Right hindlimb (tissue), 1 donor: ENCODE measurements around the gene NGFR.

Experiments
- DNase-seq: peaks from one replicate; pipeline ENCODE4 v3.0.0-alpha.2; 2018

Gene NGFR

DNA sequence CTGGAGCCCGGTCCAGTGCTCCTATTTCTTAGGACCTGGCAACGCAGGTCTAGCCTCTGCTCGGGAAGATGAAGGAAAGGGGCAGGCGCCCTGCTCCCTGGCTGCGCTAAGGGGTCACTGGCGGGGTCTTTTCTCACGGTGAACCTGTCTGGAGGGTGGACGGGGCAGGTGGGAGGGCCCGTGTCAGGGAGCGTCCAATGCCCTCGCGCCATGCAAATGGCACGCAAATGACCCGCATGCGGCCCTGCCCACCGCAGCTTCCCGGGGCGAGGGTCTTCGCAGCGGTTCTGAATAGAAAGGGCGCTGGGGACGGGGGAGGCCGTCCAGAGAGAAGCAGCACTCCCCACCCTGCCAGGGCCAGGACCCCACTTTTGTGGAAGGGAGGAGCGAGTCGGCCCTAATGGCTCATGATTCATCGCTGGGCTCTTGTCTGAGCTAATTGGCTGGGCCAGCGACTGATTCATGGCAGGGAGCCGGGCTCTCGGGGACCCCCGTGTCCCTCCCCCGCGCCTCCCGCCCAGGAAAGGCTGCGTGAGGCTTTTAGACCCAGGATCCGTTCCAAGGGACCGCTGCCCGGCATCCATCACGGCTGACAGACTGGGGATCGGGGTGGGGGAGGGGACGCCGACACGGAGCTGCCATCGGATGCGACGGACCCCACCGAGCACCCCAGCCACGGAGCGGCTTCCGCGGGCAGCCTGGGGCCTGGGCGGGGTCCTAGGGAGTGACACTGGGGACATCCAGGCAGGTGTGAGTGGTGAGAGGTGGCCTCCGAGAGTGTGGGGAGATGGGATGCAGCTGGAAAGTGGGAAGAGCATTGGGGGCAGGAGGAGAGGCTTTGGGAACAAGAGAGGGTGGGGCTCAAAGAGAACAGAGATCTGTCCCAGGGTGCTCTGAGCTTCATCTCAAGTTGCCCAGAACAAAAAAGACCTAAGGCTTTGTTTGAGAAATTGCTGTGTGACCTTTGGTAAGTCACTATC lies 25.0 kb upstream of the NGFR start:
- DNase-seq = no peak

DNA sequence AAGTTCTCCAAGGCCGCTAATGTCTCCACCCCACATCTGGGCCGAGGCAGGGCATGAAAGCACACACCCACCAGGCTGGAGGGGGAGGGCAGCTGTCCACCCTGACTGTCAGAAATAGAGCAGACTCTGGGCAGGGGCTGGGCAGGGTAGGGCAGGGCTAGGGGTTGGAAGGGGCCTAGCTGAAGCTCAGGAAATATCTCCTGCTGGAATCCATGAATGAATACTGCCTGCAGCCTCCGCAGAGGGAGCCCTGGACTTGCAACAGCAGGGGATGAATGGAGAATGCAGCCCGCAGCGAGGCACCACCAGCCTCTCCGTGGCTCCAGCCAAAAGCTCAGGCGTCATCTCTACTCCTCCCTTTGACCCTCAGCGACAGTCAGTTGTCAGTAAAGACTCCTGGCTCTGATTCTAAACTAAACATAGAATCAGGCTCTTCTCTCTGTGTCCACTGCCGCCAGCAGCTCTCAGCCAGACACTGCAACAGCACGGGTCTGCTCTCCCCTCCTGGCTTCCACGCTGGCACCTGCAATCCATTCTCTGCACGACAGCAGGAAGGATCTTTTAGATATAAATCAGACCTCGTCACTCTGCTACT lies 23.9 kb upstream of the NGFR start:
- peak; percentile 76 for DNase-seq

DNA sequence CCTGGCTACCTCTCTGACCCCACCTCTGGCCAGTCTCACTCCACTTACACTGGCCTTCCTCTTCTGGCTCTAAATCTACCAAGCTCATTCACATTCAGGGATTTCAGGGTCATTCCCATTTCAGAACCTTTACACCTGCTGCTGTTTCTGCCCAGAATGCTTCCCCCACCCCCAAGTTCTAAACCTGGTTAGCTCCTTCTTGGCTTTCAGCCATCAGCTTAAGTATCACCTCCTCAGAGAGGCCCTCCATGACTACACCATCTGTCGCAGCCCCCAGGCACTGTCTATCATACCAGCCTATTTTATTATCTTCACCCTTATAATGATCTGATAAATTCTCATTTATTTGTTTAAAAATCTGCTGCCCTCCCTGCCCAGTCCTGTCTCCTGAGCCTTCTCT lies 23.3 kb upstream of the NGFR start:
- DNase-seq = no peak

DNA sequence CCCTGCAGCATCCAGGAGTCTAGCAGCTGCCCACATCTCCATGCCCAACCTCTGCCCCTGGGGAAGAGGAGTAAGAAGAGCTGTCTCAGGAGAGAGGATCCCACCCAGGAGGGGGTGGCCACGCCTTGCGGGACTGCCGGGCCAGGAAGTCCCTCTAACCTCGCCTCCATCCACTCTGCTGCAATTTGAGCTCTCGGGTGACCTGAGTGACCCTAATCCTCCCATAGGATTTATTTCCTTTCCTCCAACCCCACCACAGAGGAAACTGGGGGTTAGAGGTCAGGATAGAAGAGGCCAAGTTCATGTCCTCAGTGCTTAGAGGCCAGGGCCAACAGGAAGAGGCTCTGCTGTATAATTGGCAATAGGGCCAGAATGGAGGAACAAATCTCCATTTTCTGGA lies 22.6 kb upstream of the NGFR start:
- no peak for DNase-seq

DNA sequence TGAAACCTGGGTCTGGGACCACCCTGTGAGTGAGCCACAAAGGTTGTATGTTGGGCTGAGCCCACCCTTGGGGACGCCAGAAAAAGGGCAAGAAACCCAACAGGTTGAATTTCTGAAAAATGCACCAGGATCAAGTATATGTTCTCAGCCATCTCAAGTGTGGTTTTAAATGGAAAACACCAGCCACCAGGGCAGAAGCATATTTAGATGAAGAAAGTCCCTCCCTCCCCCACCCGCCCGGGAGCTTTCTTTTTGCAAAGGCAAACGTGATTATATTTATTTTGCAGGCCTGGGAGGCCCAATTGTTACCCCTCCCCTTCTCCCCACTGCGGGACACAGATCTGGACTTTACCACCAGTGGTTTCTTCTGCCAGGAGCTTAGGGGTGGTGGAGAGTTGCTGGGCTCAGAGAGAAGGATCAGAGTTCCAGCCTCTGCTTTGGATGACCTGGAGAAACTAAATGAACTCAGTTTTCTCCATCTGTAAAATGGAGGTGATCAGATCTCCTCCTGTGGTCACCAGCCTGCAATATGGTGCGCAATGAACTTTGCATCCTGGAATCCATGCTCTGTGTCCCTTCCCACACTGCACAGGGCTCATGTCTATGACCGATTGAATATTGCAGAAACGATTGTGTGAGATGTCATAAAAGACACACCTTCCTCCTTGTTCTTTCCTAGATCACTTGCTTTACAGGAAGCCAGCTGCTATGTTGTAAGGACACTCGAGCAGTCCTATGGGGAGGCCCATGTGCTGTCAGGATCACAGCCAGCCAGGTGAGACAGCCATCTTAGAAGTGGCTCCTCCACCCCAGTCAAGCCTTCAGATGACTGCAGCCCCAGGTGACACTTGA lies 21.0 kb upstream of the NGFR start:
- DNase-seq = no peak

DNA sequence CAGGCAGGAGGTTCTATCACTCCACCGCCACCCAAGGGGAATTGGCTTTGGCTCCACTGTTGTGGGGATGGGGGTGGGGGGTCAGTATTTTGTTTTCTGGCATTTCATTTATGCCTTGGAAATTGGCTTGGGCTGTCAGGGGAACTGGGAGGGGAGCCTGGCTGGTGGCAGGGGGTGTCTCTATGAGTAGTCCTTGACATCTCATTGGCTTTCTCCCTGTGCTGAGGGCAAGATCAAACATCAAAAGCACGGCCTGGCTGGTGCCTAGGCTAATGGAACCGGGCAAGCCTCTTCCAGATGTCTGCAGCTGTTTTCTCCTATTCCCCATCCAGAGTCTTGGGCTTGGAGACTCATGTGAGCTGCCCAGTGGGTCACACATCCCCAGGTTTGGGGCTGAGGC lies 17.4 kb upstream of the NGFR start:
- DNase-seq = no peak

- DNase-seq = no peak
Measured at GRCh38 chr17:49480836-49481615, 14.1 kb upstream of the NGFR start.

DNA sequence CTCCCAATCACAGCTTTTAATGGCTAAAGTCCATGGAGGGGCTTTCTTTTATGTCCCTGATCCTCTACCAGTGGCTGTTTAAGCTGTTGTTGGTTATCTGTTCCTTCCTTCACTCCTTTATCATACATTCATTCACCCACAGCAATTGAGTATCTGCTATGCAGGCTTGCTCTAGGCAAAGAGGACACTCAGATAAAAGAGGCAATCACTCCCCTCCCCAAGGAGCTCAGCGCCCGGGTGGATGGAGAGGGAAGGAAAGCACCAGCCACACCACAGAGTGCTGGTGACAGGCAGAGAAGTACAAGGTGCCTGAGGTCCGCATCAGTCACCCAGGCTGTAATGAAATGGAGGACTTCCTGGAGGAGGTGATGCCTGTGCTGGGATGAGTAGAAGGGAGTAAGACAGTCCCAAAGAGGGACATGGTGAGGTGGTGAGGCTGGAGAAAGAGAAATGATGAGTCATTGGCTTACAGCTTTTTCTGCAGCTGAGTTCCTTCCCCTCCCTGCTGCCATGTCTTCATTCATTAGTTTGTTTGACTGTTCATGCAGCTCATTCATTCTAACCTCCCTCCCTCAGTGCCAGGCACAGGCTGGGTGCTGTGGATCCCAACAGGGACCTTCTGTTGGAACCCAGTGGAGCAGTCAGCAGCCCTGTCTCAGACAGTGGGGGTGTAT lies 12.8 kb upstream of the NGFR start:
- no peak for DNase-seq

- no peak for DNase-seq
Measured at GRCh38 chr17:49483599-49484509, 11.2 kb upstream of the NGFR start.

GRCh38 chr17:49484588-49484987 lies 10.5 kb upstream of the NGFR start:
- no peak for DNase-seq

- peak; percentile 80 for DNase-seq
Measured at GRCh38 chr17:49486012-49486641, 9.0 kb upstream of the NGFR start.

- no peak for DNase-seq
Measured at GRCh38 chr17:49487183-49487582, 7.9 kb upstream of the NGFR start.

- DNase-seq = no peak
Measured at GRCh38 chr17:49488612-49489011, 6.5 kb upstream of the NGFR start.

- no peak for DNase-seq
Measured at GRCh38 chr17:49489348-49489747, 5.7 kb upstream of the NGFR start.

- no peak for DNase-seq
Measured at GRCh38 chr17:49490276-49490675, 4.8 kb upstream of the NGFR start.

DNA sequence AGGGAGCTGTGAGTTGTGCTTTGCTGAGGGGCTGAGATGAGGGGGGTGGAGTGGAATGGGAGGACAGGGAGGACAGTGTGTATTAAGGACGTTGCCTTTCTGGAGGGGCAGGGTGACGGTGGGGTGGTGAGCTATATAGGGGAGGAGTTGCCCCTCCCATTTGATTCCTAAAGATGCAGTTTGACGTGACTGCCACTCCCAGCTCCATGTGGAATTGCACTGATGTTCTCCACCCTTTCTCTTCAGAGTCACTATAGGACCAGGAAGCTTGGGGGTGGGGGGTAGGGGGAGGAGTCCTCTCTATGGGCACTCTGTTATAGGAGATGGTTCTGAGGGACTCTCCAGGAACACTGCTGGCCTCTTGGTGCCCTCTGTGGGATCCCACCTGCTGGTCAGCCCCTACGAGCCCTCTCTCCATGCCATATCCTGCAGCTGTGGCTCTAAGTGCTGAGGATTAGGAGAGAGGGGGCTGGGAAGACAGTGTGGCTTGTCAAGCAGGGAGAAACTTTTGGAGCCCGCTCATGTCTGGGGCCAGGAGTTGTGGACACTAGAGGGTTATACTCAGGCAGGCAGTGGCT lies 3.8 kb upstream of the NGFR start:
- no peak for DNase-seq

GRCh38 chr17:49494399-49494985 lies 601 bp upstream of the NGFR start:
- DNase-seq = no peak

GRCh38 chr17:49495842-49496182 lies 719 bp downstream of the NGFR start:
- DNase-seq = no peak

GRCh38 chr17:49496183-49496866 lies 1.2 kb downstream of the NGFR start:
- peak; percentile 86 for DNase-seq
